NCI-H2107 treated with DMSO at 0.1 percent for 48 hours (cell line): ENCODE results near the gene DNAJC10.

Experiments
- DNase-seq: peaks from one replicate; lab custom pipeline; 2025; ENCODE audit not compliant: unreplicated experiment; lab: John Stamatoyannopoulos, UW

Gene DNAJC10

GRCh38 chr2:182831921-182832320, 115.9 kb downstream of the DNAJC10 start:
- DNase-seq, result no peak

GRCh38 chr2:182833084-182833854, 117.2 kb downstream of the DNAJC10 start:
- no peak for DNase-seq

- no peak for DNase-seq
These were observed 118.2 kb downstream of the DNAJC10 start for GRCh38 chr2:182834293-182834692.

DNA sequence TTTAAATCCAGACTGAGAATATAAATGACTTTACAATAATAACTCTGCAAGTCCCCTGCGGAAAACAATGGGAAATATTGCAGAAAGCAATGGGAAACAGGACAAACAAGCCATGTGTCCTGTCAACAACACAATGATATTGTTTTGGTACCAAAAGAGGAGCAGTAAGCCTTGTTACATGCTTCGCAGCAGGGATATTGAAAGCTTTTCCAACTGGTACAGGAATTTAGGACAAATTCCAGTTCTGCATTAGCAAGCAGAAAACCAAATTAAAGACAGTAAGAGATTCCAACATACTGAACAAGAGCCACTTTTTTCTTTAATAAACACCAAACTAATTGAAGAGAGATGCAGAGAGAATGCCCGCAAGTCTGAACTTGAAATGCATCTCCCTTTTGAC, 120.4 kb downstream of the DNAJC10 start:
- DNase-seq, result no peak
